GM18873 (cell line): ENCODE data around the gene UCP2.

ENCODE experiments used
- ATAC-seq: cut with Tn5 transposase; IDR thresholded peaks from one replicate; pipeline ENCODE4 v1.9.1; 2021; ENCODE audit warnings: mild to moderate bottlenecking, moderate library complexity, moderate number of reproducible peaks; ENCODE audit not compliant: unreplicated experiment, low FRiP score

Gene UCP2

DNA sequence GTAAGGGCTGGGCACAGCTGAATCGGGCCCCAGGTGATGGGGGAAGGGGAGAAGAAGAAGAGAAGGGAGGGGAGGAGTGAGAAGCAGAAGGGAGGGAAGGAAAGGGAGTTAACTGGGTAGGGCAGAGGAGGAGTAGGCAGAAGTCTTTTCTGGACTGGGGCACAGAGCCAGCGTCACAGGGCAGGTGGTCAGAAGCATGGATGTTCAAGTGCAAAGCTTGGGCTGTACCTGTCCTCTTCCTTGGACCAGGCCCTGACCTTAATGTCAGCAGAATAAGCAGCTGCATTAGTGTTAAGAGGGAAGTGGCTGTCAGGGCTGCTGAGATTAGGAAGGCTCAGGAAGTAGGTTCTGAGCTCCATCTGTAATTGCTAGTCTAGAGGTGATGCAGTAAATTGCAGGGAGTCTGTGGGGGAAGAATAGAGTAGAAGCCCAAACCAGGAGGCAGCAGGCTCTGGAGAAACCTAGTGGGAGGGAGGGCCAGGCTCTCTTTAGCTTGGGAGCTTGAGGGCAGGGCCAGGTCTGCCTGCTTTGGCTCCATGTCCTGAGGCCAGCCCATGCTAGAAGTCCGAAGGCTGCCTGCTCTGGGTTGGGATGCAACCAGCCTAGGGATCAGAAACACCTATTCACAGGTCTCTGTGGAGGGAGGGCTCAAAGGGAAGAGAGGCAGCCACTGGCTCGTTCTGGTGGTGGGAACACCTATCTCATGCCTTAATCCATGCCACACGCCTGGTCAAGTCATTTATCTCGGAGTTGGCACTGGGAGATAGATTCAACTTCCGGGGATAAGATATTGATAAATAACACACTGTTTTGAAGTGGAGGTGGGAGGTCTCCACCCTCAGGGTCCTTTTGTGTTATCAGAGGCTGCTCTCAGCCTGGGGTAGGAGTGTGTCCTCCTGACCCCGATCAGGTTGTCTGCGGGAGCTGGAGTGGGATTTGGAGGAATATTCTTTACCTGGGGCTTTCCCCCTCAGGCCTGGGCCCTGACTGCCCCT, 28.0 kb upstream of the UCP2 start:
- no peak for ATAC-seq

GRCh38 chr11:74009675-74010305, 27.1 kb upstream of the UCP2 start:
- no peak for ATAC-seq

GRCh38 chr11:74009230-74009547, 26.5 kb upstream of the UCP2 start:
- ATAC-seq = no peak

DNA sequence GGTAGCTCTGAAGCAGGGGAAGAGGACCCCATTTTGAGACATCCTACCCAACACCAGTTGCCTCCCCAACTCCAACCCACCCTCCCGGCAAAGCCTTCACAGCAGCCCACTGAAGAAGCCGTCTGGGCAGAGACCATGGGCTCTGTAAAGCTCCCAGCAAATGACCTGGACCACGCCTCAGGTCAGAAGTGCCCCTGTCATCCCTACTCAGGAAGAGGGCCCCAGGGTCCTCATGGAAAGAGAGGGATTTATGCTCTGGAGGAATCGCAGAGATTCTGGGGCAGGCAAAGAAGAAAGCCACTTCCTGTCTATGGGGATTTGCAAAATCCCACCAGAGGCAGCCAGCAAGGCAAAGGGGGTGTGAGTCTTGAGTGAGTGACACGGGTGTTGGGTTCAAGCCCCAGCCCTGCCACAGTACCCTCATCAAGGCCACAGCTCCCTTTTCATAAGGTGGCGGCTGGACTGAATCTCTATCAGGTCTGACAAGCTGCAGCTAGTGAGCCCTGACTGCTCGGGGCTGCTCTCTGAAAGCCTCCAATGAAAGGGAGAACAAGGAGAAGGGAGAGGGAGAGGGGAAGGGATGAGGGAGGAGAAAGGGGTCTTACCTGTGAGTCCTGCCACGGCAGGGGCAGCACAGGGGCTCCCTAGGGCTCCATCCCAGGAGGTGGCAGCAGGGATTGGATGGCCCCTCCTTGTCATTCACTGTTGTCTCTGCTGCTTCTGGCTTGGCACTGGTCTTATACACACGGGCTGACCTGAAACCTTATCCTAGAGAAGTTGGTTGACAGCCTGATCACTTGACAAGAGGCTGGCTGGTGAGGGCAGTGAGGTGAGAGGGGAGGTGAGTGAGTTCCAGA, 26.0 kb upstream of the UCP2 start, which contains the start of gene UCP3:
TSS of gene UCP3 (minus strand) at position 713 of the 857 bp plus-strand sequence. CDS start 2,043 bp downstream, outside the sequence.
- no peak for ATAC-seq

DNA sequence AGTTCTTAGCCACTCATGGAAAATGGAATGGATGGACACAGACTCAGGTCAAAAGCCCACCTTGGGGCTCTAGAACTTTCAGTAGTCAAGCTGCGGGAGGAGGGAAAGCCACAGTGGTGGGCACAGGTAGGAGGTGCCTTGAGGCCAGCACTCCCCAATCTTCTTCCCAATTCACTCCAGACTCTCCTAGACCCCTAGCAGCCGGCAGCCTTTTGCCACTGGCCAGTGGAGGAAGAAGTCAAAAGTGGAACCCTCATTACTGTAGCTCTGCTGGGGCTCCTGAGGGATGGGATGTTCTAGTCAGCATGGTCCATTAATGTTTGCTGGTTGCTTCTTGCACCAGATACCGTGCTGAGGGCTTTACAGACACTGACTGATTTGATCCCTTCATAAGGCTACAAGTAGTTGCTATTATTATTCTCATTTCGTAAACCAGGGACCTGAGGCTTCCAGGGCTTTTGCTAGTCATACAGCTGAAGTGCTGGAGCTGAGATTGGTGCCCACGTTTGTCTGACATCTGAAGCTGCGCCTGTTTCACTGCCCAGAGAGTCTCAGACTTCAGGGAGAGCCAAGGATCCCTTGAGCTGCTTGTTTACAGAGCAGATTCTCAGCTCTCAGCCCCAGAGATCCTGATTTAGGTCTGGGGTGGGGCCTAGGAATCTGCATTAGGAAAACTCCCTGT, 25.2 kb upstream of the UCP2 start:
- ATAC-seq = no peak

GRCh38 chr11:74006743-74007304, 24.2 kb upstream of the UCP2 start:
- ATAC-seq = no peak

- no peak for ATAC-seq
Observed at GRCh38 chr11:74005721-74006517, 23.3 kb upstream of the UCP2 start.

- no peak for ATAC-seq
Observed at GRCh38 chr11:74004759-74005615, 22.3 kb upstream of the UCP2 start.

GRCh38 chr11:74004046-74004695, 21.5 kb upstream of the UCP2 start:
- ATAC-seq = no peak

- no peak for ATAC-seq
Observed at GRCh38 chr11:74002832-74003231, 20.2 kb upstream of the UCP2 start.

GRCh38 chr11:74001822-74002286, 19.2 kb upstream of the UCP2 start:
- no peak for ATAC-seq

GRCh38 chr11:74000307-74001133, 17.9 kb upstream of the UCP2 start:
- no peak for ATAC-seq

GRCh38 chr11:73999581-74000306, 17.1 kb upstream of the UCP2 start:
- ATAC-seq = no peak

DNA sequence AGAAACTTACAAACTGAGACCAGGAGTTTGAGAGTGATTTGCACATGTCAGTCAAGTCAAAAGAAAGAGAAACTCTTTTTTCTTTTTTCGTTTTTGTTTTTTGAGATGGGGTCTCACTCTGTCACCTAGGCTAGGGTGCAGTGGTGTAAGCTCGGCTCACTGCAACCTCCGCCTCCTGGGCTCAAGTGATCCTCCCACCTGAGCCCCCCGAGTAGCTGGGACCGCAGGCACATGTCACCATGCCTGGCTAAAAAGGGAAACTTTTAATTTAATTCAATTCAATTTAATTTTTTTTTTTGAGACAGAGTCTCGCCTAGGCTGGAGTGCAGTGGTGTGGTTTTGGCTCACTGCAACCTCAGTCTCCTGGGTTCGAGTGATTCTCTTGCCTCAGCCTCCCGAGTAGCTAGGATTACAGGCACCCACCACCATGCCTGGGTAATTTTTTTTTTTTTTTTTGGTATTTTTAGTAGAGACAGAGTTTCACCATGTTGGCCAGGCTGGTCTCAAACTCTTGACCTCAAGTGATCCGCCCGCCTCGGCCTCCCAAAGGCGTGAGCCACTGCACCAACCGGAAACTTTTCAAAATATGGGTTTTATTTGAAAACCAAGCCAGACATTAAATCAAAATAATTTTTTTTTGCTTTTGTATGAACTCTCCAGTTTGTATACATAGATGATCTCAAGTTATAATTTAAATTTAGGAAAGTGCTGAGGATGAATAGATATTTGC, 16.4 kb upstream of the UCP2 start:
- ATAC-seq = no peak

- ATAC-seq = no peak
Observed at GRCh38 chr11:73997120-73997770, 14.6 kb upstream of the UCP2 start.
